ENCODE results near the gene FKBP5.
A peak's percentile ranks its signal among the peaks of the same experiment; 100 is the strongest.
"Not testable (repeated sequence)": the region's sequence is repeated elsewhere in the genome, so short reads cannot be mapped to it uniquely, and the experiment has no call there.

FKBP5 gene

GRCh38 chr6:35607517-35608233, 81.0 kb downstream of the FKBP5 start:
- DNase-seq = no peak

GRCh38 chr6:35605600-35605999, 83.1 kb downstream of the FKBP5 start:
- no peak for DNase-seq

GRCh38 chr6:35603326-35604202, 85.2 kb downstream of the FKBP5 start:
- no peak for DNase-seq

GRCh38 chr6:35602133-35602946, 86.4 kb downstream of the FKBP5 start:
- DNase-seq = no peak

DNA sequence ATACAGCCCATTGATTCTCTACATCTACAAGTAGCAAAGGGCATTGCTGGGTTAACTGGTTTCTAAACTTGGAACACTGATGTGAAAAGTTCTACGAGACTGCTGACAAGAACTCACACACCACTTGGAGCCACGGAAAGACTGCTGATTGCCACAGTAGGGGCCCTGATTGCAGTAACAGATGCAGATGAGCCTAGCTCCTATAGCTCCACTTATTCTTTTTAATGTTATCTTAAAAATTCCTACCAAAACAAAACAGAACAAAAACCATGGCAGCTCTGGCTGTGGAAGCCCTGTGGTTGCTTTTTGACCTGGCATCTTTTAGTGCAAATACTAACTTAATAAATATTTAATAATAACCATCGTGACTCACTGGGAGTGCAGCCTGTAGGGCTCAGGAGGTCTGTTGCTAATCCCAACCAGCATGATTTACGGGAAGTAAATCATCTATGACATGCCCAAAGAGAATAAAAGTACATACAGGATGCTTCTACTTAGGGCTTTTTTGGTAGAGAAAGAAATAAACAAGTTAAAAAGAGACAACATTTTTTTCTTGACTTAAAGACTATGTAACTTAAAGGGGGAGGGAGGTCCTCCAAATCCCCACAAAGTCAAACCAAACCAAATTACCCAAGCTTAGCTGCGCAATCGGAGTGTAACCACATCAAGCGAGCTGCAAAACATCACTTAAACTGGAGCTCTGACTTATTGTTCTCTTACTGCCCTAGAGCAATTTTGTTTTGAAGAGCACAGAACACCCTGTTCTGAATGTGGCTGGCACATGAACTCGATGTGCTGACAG, 87.2 kb downstream of the FKBP5 start:
- DNase-seq = no peak

GRCh38 chr6:35600659-35601125, 88.0 kb downstream of the FKBP5 start:
- no peak for DNase-seq

GRCh38 chr6:35599761-35600658, 88.7 kb downstream of the FKBP5 start:
- DNase-seq = no peak

DNA sequence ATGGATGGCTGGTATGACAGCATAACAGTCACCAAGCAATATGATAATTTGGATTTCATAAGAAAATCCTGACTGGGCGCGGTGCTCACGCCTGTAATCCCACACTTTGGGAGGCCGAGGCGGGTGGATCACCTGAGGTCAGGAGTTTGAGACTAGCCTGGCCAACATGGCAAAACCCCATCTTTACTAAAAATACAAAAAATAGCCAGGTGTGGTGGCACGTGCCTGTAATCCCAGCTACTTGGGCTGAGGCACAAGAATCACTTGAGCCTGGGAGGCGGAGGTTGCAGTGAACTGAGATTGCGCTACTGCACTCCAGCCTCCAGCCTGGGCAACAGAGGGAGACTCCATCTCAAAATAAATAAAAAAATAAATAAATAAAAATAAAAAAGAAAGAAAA, 90.1 kb downstream of the FKBP5 start:
- not testable (repeated sequence) for DNase-seq

DNA sequence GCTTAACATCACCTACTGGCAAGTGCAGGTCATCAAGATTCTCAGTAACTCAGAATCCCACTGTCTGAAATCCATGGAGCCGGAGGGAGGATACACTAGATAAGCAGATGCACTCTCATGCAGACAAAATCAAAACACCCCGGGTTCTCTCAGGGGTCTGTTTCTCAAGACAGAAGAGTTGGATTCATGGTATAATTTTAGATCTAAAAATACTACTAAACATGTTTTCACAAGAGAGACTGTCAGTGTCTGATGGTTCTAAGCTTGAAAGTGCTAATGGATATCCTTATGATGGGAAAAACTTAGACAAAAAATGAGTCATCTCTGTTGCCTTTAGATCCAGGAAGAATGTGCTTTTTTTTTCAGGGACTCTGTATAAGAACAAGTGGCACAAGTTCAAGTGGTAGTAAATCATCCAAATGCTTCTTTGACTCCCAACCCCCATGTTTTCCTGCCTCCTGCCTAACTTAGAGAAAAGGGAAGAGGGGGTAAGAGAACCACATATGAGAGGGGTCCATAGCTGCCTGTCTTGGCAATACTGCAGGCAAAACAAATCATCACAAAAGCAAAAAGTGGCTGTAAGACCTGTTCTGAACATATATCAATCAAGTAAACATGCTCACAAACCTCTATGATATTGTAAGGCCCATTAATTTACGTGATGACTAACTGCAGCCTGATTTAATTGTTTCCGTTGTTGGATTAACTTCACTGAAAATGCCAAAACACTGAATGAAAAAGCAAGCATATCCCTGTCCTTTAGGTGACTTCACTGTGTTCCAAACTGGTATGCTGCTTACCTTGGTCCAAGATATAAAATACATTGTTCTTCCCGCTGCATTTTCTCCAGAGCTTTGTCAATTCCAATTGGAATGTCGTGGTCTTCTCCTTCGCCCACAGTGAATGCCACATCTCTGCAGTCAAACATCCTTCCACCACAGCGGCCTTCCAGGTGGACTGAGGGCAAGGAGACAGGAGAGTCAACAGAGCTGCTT, 92.0 kb downstream of the FKBP5 start:
- DNase-seq = no peak

GRCh38 chr6:35594503-35595186, 94.1 kb downstream of the FKBP5 start:
- no peak for DNase-seq

GRCh38 chr6:35592178-35592577, 96.5 kb downstream of the FKBP5 start:
- DNase-seq = no peak

GRCh38 chr6:35590622-35591066, 98.1 kb downstream of the FKBP5 start:
- DNase-seq = no peak

GRCh38 chr6:35589904-35590303, 98.8 kb downstream of the FKBP5 start:
- DNase-seq = no peak

- DNase-seq = no peak
Measured at GRCh38 chr6:35589201-35589739, 99.4 kb downstream of the FKBP5 start.

DNA sequence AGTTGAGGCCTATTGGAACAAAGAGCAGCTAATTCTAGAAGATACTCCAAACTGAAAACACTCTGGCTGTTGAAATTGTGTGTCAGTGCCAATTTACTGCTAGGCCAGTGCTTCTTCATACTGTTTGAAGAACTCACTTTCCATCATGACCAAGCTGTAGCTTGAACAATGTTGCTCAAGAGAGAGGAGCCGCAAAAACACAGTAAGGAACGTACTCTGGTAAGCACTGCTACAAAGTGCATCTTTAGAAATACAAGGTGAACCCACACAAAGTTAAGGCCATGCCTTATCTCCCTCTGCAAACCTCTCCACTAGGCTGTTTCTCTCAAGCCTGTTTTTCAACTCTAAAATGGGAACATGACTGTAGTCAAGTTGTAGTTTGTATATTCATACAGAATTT, 101.5 kb downstream of the FKBP5 start:
- DNase-seq = no peak

DNA sequence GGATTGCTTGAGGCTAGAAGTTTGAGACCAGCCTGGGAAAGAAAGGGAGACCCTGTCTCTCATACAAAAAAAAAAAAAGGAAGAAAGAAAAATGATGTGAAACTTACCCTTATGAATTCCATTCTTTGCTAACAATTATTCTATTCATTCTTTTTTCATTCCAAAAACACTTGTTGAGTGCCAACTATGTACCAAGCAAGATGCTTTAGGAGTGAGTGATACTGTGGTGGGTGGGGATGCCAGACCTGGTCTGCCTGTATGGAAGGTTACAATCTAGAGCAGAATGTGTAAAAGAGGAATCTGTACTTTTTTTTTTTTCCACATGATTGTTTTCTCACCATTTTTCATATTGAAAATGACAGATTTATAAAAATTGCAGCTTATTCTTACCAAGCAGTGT, 102.2 kb downstream of the FKBP5 start:
- DNase-seq = no peak

- no peak for DNase-seq
Measured at GRCh38 chr6:35585658-35586057, 103.1 kb downstream of the FKBP5 start.

DNA sequence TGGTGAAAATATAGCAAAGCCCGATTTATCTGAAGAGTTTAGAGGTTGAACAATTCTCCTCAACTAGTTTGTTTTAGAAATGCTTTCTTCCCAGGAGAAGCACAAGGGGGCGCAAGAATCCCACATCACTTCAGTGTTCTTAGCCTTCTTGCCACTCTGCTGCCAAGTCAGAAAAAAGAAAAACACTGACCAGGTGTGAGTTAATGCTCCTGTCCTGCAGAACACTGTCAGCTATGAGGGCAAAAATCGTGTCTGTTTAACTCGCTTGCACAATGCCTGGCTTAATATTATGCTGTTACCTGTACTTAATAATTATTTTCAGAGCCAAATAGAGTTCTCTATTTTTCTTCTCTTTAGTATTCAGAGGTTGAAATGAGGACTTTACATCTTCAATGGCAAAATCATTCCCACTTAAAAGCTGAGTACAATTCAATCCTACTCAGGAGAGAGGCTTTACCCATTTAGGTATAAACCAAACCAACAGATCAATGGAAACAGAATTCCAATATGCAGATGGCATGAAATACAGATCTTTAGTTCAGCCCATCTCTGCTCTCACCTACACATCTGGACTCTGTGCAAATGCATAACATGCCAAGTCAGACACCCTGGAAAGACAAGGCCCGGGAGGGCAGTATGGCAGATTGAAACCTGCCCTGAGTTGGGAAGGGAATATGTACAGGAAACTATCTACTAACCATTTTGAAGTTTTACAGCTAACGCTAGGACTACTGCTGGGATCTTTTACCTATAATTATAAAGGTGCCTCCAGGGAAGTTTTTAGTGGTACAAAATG, 104.6 kb downstream of the FKBP5 start:
- DNase-seq = peak; percentile 33
